ENCODE results near the gene MYPOP.
"Not testable (repeated sequence)": the region's sequence is repeated elsewhere in the genome, so short reads cannot be mapped to it uniquely, and the experiment has no call there.

MYPOP gene

DNA sequence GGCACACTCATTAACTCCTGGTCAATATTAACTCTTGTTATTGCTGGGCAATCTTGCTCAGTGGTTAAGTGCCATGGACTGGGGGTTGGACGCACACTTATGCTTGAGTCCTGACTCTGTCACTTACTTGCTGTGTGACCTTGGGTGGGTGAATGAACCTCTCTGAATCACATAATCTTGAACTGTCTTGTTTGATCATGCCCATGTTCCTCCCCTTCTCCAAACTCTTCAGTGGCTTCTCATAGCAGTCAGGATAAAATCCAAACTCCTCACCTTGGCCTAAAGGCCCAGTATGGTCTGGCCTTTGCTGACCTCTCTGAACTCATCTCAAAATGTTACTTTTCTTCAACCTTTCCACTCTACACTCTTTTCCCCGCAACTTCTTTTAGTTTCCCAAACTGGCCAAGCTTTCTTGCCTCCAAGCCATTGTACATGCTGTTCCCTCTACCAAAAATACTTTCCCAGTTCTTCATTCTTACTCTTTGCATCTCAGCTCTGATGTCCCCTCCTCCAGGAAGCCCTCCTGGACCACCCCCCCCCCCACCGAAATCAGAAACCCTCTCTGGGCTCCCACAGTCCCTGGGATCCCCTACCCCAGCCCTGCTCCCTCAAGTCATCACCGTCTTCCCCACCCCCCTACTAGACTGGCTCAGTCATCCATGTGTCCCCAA is 2.4 kb downstream of the MYPOP start:
- Histone ChIP-seq H3K4me3 (no peak overlapping the region), H3K27ac (no peak overlapping the region)
- DNase-seq (ENCODE audit: low spot score), result no peak
- TF ChIP-seq, protein P1, sequence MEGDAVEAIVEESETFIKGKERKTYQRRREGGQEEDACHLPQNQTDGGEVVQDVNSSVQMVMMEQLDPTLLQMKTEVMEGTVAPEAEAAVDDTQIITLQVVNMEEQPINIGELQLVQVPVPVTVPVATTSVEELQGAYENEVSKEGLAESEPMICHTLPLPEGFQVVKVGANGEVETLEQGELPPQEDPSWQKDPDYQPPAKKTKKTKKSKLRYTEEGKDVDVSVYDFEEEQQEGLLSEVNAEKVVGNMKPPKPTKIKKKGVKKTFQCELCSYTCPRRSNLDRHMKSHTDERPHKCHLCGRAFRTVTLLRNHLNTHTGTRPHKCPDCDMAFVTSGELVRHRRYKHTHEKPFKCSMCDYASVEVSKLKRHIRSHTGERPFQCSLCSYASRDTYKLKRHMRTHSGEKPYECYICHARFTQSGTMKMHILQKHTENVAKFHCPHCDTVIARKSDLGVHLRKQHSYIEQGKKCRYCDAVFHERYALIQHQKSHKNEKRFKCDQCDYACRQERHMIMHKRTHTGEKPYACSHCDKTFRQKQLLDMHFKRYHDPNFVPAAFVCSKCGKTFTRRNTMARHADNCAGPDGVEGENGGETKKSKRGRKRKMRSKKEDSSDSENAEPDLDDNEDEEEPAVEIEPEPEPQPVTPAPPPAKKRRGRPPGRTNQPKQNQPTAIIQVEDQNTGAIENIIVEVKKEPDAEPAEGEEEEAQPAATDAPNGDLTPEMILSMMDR (IDR thresholded peaks at IDR 0.05), result no peak

DNA sequence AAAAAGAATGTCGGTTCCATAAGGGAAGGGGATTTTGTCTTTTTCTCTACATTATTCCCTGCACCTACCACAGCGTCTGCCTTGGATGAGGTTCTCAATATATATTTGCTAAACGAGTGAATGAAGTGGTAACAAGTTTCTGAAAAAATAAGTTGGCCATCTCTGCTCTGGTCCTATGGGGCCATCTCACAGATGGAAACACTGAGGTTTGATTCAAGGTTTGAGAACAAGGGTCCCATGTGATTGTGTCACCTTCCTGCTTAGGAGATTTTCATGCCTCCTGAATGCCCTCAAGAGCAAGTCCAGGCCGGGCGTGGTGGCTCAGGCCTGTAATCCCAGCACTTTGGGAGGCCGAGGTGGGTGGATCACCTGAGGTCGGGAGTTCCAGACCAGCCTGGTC is 3.2 kb downstream of the MYPOP start:
- no peak for DNase-seq (ENCODE audit: low spot score)
- Histone ChIP-seq H3K4me3 (no peak overlapping the region), H3K27ac (no peak overlapping the region)
- TF ChIP-seq, protein P1 (IDR thresholded peaks at IDR 0.05), result no peak

DNA sequence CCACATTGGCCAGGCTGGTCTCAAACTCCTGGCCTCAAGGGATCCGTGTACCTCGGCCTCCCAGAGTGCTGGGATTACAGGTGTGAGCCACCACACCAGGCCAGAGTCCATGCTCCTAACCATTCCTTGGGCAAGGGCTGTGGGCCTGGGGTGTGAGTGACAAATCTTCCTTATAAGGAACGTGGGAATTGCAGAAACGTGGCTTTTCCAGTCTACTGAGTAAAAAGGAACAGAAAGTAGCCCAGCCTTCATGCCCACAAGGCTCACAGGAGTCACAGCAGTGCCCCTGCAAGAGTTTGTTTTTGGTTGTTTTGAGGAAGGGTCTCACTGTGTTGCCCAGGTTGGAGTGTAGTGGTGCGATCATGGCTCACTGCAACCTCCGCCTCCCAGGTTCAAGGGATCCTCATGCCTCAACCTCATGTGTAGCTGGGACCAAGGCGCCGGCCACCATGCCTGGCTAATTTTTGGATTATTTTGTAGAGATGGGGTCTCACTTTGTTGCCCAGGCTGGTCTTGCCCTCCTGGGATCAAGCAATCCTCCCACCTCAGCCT is 5.1 kb downstream of the MYPOP start:
- Histone ChIP-seq H3K4me3 (no peak overlapping the region), H3K27ac (no peak overlapping the region)
- no peak for DNase-seq (ENCODE audit: low spot score)
- TF ChIP-seq, protein P1 (IDR thresholded peaks at IDR 0.05), result no peak

DNA sequence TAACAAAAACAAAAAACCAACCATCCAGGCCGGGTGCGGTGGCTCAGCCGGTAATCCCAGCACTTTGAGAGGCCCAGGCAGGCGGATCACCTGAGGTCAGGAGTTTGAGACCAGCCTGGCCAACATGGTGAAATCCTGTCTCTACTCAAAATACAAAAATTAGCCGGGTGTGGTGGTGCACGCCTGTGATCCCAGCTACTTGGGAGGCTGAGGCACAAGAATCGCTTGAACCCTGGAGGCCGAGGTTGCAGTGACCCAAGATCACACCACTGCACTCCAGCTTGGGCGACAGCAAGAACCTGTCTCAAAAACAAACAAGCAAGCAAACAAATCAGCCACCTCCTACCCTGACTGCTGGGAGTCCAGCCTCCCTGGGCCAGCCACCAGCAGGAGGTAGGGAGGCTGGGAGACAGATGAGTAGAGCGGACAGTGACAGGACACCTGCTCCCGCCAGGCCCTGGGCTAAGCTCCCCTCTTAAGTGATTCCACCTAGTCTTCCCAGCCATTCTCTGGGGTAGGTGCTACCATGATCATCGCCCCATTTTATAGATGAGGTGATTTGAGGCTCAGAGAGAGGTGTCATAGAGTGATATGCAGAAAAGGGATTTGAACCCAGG is 6.3 kb downstream of the MYPOP start:
- DNase-seq (ENCODE audit: low spot score); H3K4me3 ChIP-seq: not testable (repeated sequence)
- peak overlapping the region in 1 of 2 donors; percentile 32 for H3K27ac ChIP-seq

DNA sequence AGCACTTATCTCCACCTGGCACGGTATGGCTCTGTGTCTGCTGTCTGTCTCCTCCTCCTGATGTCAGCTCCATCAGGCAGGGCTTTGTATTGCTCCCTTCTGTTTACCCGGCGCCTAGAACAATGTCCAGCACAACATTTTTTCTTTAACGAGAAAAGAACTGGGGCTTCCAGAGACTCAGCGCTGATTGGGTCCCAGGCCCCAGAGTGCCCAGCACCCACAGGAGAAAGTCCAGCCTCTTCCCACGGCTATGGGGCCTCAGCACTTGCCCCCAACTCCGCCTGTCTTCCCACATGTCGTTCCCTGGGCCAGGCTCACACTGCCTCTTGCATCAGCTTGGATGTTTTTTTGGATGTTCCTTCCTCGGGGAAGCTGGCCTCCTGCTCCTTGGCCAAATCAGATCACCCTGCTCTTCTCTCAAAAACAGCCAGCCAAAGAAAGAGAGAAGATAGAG is 6.9 kb downstream of the MYPOP start:
- TF ChIP-seq, protein P1 (IDR thresholded peaks at IDR 0.05), result no peak
- DNase-seq (ENCODE audit: low spot score), result no peak
- Histone ChIP-seq H3K4me3 (no peak overlapping the region), H3K27ac (no peak overlapping the region)

DNA sequence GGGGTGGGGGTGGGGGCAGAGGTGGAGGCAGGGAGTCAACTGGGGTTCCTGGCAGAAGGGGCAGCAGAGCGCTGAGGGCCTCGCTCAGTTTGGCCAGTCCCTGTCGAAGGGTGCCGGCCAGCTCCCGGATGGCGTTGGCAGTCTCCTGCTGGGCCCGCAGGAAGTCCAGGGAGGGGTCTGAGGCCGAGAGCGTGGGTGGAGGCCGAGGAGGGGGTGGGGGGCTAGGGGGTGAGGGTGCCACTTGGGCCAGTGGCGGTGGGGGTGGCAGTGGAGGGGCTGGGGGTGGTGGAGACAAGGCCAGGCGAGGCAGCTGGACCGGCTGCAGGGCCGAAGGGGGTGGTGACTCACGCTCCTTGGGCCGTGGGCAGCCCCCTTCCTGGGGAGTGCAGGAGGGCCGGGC is 11.5 kb downstream of the MYPOP start:
- no peak overlapping the region for H3K4me3 ChIP-seq
- H3K27ac ChIP-seq, result no peak overlapping the region
- DNase-seq (ENCODE audit: low spot score), result no peak
- TF ChIP-seq, protein P1 (IDR thresholded peaks at IDR 0.05), result no peak

DNA sequence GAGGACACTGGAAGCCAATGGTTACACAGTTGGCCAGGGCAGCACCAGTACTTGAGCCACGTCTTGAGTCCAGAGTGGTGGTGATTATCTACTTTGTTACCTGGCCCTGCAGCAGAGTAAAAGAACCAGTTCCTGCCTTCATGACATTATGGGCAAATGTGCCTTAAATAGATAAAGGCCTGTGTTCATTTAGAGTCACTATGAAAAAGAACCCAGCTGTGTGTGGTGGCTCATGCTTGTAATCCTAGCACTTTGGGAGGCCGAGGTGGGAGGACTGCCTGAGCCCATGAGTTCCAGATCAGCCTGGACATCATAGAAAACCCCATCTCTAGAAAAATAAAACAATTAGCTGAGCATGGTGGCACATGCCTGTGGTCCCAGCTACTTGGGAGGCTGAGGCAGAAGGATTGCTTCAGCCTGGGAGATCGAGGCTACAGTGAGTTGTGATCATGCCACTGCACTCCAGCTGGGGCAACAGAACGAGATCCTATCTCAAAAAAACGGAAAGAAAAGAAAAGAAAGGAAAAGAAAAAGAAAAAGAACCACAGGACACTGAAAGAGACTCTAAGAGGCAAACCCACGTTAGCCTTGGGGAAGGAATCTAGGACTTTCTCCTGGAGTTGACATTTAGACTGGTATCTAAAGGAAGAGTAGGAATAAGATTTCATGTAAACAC is 13.1 kb downstream of the MYPOP start:
- TF ChIP-seq, protein P1 (IDR thresholded peaks at IDR 0.05), result no peak
- DNase-seq (ENCODE audit: low spot score), result no peak
- no peak overlapping the region for H3K27ac ChIP-seq
- no peak overlapping the region for H3K4me3 ChIP-seq
